SK-N-SH (cell line): ENCODE measurements around the gene ACCS. TPM values are rescaled to one million over a fixed set of nuclear protein-coding genes. Genes with fewer than 3 reads are reported as not detected.

ENCODE experiments used
- CTCF ChIA-PET: fragments of 300-600, 350-600 bp; formaldehyde crosslinking; extraction: SDS; loops from one replicate; lab custom pipeline; 2021; lab: Yijun Ruan, JAX
- POLR2A ChIA-PET: fragments of 350-600 bp; sonication (Branson Sonifier 250); formaldehyde crosslinking; extraction: SDS; loops from one replicate; lab custom pipeline; 2020; ENCODE audit warnings: antibody characterized with exemption, inconsistent platforms; lab: Yijun Ruan, JAX
- DNase-seq: peaks from one replicate; pipeline ENCODE4 v3.0.0; 2012
- H2AFZ ChIP-seq: fragments of 200-600 bp; sonication (generic); 2 replicates; pipeline ENCODE4 v1.8.1; 2016; ENCODE audit warnings: antibody characterized with exemption, mild to moderate bottlenecking, low read depth
- H3F3A ChIP-seq: fragments of 200-600 bp; sonication (generic); replicated peaks from 2 replicates; pipeline ENCODE3; 2016; ENCODE audit warnings: antibody characterized with exemption, mild to moderate bottlenecking; ENCODE audit not compliant: insufficient read depth
- H3K27ac ChIP-seq, 2 experiments: fragments of 200-500 bp in 1 of 2; fragments of 200-600 bp in 1 of 2; sonication (Bioruptor generic) in 1 of 2; sonication (generic), shearing (Covaris generic) in 1 of 2; 2 replicates each; pipeline versions ENCODE4 v1.5.1 to v1.6.1; 2014 to 2016; ENCODE audit warnings: low read depth in 2 of 2, inconsistent platforms in 1 of 2, low read length in 1 of 2, mild to moderate bottlenecking in 1 of 2, mixed read lengths in 1 of 2
- H3K27me3 ChIP-seq: fragments of 200-600 bp; sonication (generic), shearing (Covaris generic); 2 replicates; pipeline ENCODE4 v1.6.1; 2016; ENCODE audit warnings: mixed run types; ENCODE audit not compliant: insufficient read depth
- H3K36me3 ChIP-seq, 2 experiments: fragments of 200-500 bp in 1 of 2; fragments of 200-600 bp in 1 of 2; sonication (Bioruptor generic) in 1 of 2; sonication (generic) in 1 of 2; replicated peaks in 1 of 2; 2 replicates each; pipeline versions ENCODE3 to v1.5.1; 2014 to 2016; ENCODE audit warnings: low read length in 1 of 2, mild to moderate bottlenecking in 1 of 2; ENCODE audit not compliant: insufficient read depth in 2 of 2, control insufficient read depth in 1 of 2
- H3K4me1 ChIP-seq, 2 experiments: fragments of 200-500 bp in 1 of 2; fragments of 200-600 bp in 1 of 2; sonication (Bioruptor generic) in 1 of 2; sonication (generic), shearing (Covaris generic) in 1 of 2; 2 replicates each; pipeline versions ENCODE4 v1.5.1 to v1.6.1; 2014 to 2016; ENCODE audit warnings: low read depth in 1 of 2, low read length in 1 of 2, mixed run types in 1 of 2; ENCODE audit not compliant: insufficient read depth in 2 of 2, control insufficient read depth in 1 of 2
- H3K4me2 ChIP-seq: fragments of 200-600 bp; sonication (generic), shearing (Covaris generic); 2 replicates; pipeline ENCODE4 v1.6.1; 2017; ENCODE audit warnings: mixed run types
- H3K4me3 ChIP-seq, 2 experiments: fragments of 200-500 bp in 1 of 2; fragments of 200-600 bp in 1 of 2; sonication (Bioruptor generic) in 1 of 2; sonication (generic), shearing (Covaris generic) in 1 of 2; 2 replicates each; pipeline versions ENCODE4 v1.5.1 to v1.8.1; 2014 to 2016; ENCODE audit warnings: low read depth in 2 of 2, inconsistent platforms in 1 of 2, low read length in 1 of 2, mild to moderate bottlenecking in 1 of 2, mixed read lengths in 1 of 2, moderate library complexity in 1 of 2
- H3K79me2 ChIP-seq: fragments of 200-600 bp; sonication (generic); 2 replicates; pipeline ENCODE4 v1.8.1; 2017; ENCODE audit warnings: mild to moderate bottlenecking; ENCODE audit not compliant: insufficient read depth
- H3K9ac ChIP-seq: fragments of 200-600 bp; sonication (generic); 2 replicates; pipeline ENCODE4 v1.6.1; 2017; ENCODE audit warnings: mixed run types
- H3K9me2 ChIP-seq: fragments of 200-600 bp; sonication (generic); 2 replicates; pipeline ENCODE4 v1.6.1; 2017; ENCODE audit warnings: mixed run types
- H3K9me3 ChIP-seq: fragments of 200-600 bp; sonication (generic); 2 replicates; pipeline ENCODE4 v1.6.1; 2017; ENCODE audit warnings: mixed run types, mild to moderate bottlenecking, moderate library complexity
- H4K20me1 ChIP-seq: fragments of 200-600 bp; sonication (generic); 2 replicates; pipeline ENCODE4 v1.6.1; 2017; ENCODE audit warnings: mild to moderate bottlenecking, mixed run types; ENCODE audit not compliant: insufficient read depth
- CHD2 ChIP-seq: fragments of 150-350 bp; IDR thresholded peaks from 2 replicates; pipeline ENCODE4 v1.6.1; 2018; ENCODE audit warnings: low read length; ENCODE audit not compliant: partially characterized antibody
- CTCF ChIP-seq: fragments of 200-600 bp; sonication (generic); IDR thresholded peaks from 2 replicates; pipeline ENCODE4 v1.6.1; 2017; ENCODE audit warnings: antibody characterized with exemption, mild to moderate bottlenecking, moderate library complexity
- ELF1 ChIP-seq: IDR thresholded peaks from 2 replicates; pipeline ENCODE4 v1.4.0; 2012
- EZH2phosphoT487 ChIP-seq: fragments of 200-600 bp; sonication (generic); IDR thresholded peaks from 2 replicates; pipeline ENCODE4 v1.6.1; 2017; ENCODE audit warnings: low read depth, mixed run types, mild to moderate bottlenecking, antibody characterized with exemption, moderate library complexity, borderline replicate concordance
- FOSL2 ChIP-seq: IDR thresholded peaks from 2 replicates; pipeline ENCODE4 v1.4.0; 2012; ENCODE audit warnings: low read depth, mild to moderate bottlenecking, moderate library complexity, borderline replicate concordance
- GABPA ChIP-seq: IDR thresholded peaks from 2 replicates; pipeline ENCODE4 v1.4.0; 2012; ENCODE audit warnings: low read depth, mild to moderate bottlenecking
- GATA2 ChIP-seq: sonication (generic); formaldehyde crosslinking; IDR thresholded peaks from 2 replicates; pipeline ENCODE4 v1.5.0; 2020; ENCODE audit warnings: mild to moderate bottlenecking, missing genetic modification reagents
- JUND ChIP-seq: IDR thresholded peaks from 2 replicates; pipeline ENCODE4 v1.4.0; 2012
- MXI1 ChIP-seq: IDR thresholded peaks from 2 replicates; pipeline ENCODE4 v1.6.1; 2012; ENCODE audit warnings: mild to moderate bottlenecking, low read depth, low read length, improper control_type of control experiment
- NFIC ChIP-seq: IDR thresholded peaks from 2 replicates; pipeline ENCODE4 v1.4.0; 2012; ENCODE audit warnings: borderline replicate concordance
- POLR2AphosphoS5 ChIP-seq: IDR thresholded peaks from 2 replicates; pipeline ENCODE4 v1.6.1; 2012; ENCODE audit warnings: low read depth, low read length
- RFX5 ChIP-seq: IDR thresholded peaks from 2 replicates; pipeline ENCODE4 v1.6.1; 2012; ENCODE audit warnings: mild to moderate bottlenecking, improper control_type of control experiment, low read length
- RXRA ChIP-seq: IDR thresholded peaks from 2 replicates; pipeline ENCODE4 v1.4.0; 2012; ENCODE audit warnings: low read depth, mild to moderate bottlenecking, borderline replicate concordance
- SMC3 ChIP-seq: IDR thresholded peaks from 2 replicates; pipeline ENCODE4 v1.6.1; 2012; ENCODE audit warnings: low read depth, low read length, improper control_type of control experiment
- TCF12 ChIP-seq: IDR thresholded peaks from 2 replicates; pipeline ENCODE4 v1.4.0; 2012
- USF1 ChIP-seq: IDR thresholded peaks from 2 replicates; pipeline ENCODE4 v1.4.0; 2012; ENCODE audit warnings: low read depth, borderline replicate concordance
- USF2 ChIP-seq: fragments of 150-350 bp; IDR thresholded peaks from 2 replicates; pipeline ENCODE4 v1.6.1; 2017; ENCODE audit warnings: antibody characterized with exemption, low read length, low read depth, borderline replicate concordance
- ZBTB33 ChIP-seq: IDR thresholded peaks from 2 replicates; pipeline ENCODE4 v1.4.0; 2012; ENCODE audit warnings: low read depth, borderline replicate concordance
- WGBS: methylation state at CpG from one replicate; pipeline ENCODE4 v1.1.6; 2017; ENCODE audit warnings: low lambda C conversion rate; 5-methylcytosine and 5-hydroxymethylcytosine counted together
- polyA plus RNA-seq, 3 experiments: library from polyadenylated mRNA; depleted of rRNA; stranded (reverse); fragments of >200 nt; gene quantifications; 2 replicates each; pipeline ENCODE4 v1.2.3, GENCODE V29; 2012

Gene ACCS
- polyA plus RNA-seq, 1 of the 3 experiments (the other 2 are of a cell fraction), result 28.5 TPM

- WGBS, result 52% methylated on average over 4 of the region's 4 CpGs
- Histone ChIP-seq H3K9me2 (no peaks in the 10 kb centered on the region), H3K36me3 (no peaks in the 10 kb centered on the region), H3K9ac (peak overlapping the region; percentile 86; the same call in 1 of the 2 replicates), H3K4me3 (peak overlapping the region; percentile 54 to 67; a peak in 2 of 4 replicates), H3F3A (no peaks in the 10 kb centered on the region), H3K79me2 (no peaks in the 10 kb centered on the region), H3K27ac (peak overlapping the region; percentile 86 to 88), H3K9me3 (no peaks in the 10 kb centered on the region)
- POLR2A ChIA-PET, result interaction anchor here (0.6 kb wide), 1 partner anchor 9 kb away, joined by 3 read pairs; no protein-coding TSS in a partner anchor
- TF ChIP-seq CHD2, result no peak
- TF ChIP-seq RXRA, result no peak
- TF ChIP-seq MXI1, result no peak
- no peak for TF ChIP-seq FOSL2
- TF ChIP-seq TCF12, result no peak
- TF ChIP-seq POLR2AphosphoS5, result no peak
- TF ChIP-seq SMC3, result no peak
- no peak for TF ChIP-seq USF2
- no peak for TF ChIP-seq USF1
- TF ChIP-seq, all 33 proteins: peak for 0
- Histone ChIP-seq H4K20me1 (no peaks in the 10 kb centered on the region), H3K4me1 (peaks cover 0 to 2% of the 10 kb centered on the region in 2 experiments; a peak in 2 of 4 replicates), H3K4me2 (peak overlapping the region; percentile 78; the same call in 1 of the 2 replicates), H3K27me3 (no peaks in the 10 kb centered on the region), H2AFZ (peak overlapping the region; percentile 85; the same call in 1 of the 2 replicates)
- no peak for DNase-seq
- CTCF ChIA-PET, result interaction anchor here (1.1 to 10.8 kb wide), 4 partner anchors 23 to 176 kb away, joined by 3 to 71 read pairs (median 5); partner anchors contain the start of gene EXT2
Observed at GRCh38 chr11:44065161-44065661, 859 bp upstream of the ACCS start.

- POLR2A ChIA-PET, result interaction anchor here (0.6 to 1.0 kb wide), 2 partner anchors 124 to 125 kb away, joined by 3 read pairs; no protein-coding TSS in a partner anchor
- no peaks in the 10 kb centered on the region for H3K9me3 ChIP-seq
- 49% methylated on average over 10 of the region's 10 CpGs for WGBS
- H3K27ac ChIP-seq, result peak overlapping the region; percentile 86 to 88
- H3K4me1 ChIP-seq, result peaks cover 0 to 2% of the 10 kb centered on the region in 2 experiments; a peak in 2 of 4 replicates
- no peaks in the 10 kb centered on the region for H3K27me3 ChIP-seq
- H4K20me1 ChIP-seq, result no peaks in the 10 kb centered on the region
- CTCF ChIA-PET, result interaction anchor here (0.7 to 10.8 kb wide), 6 partner anchors 15 to 177 kb away, joined by 3 to 71 read pairs (median 4); partner anchors contain the start of gene EXT2
- peak; percentile 42 for DNase-seq
- H2AFZ ChIP-seq, result peak overlapping the region; percentile 81
- H3K9me2 ChIP-seq, result no peaks in the 10 kb centered on the region
- no peaks in the 10 kb centered on the region for H3K79me2 ChIP-seq
- H3F3A ChIP-seq, result no peaks in the 10 kb centered on the region
- peak overlapping the region; percentile 54 to 67 for H3K4me3 ChIP-seq
- peaks cover 0 to 3% of the 10 kb centered on the region in 2 experiments for H3K36me3 ChIP-seq
- peak overlapping the region; percentile 86 for H3K9ac ChIP-seq
- peak overlapping the region; percentile 78 for H3K4me2 ChIP-seq
- no peak for TF ChIP-seq USF1
- no peak for TF ChIP-seq RXRA
- TF ChIP-seq MXI1, result no peak
- no peak for TF ChIP-seq EZH2phosphoT487
- TF ChIP-seq CTCF, result no peak
- TF ChIP-seq CHD2, result no peak
- TF ChIP-seq TCF12, result no peak
- TF ChIP-seq JUND, result 0 out of 2 replicates have a peak, but pooled peaks have one; percentile 23
- TF ChIP-seq USF2, result no peak
- no peak for TF ChIP-seq RFX5
- TF ChIP-seq ELF1, result no peak
- no peak for TF ChIP-seq GATA2 (CRISPR knock-in tag)
- TF ChIP-seq NFIC, result peak; percentile 40; the same call in 1 of the 2 replicates
- TF ChIP-seq GABPA, result no peak
- peak; percentile 38; the same call in 1 of the 2 replicates for TF ChIP-seq FOSL2
- no peak for TF ChIP-seq ZBTB33
Observed at GRCh38 chr11:44066732-44067141, 667 bp downstream of the ACCS start.
